Astrocyte (in vitro differentiated cells and primary cell): ENCODE data around the gene MLST8.

ENCODE experiments used
- CTCF ChIP-seq: IDR thresholded peaks from 2 replicates; pipeline ENCODE4 v1.5.1; 2011; ENCODE audit warnings: low read depth, mild to moderate bottlenecking, inconsistent platforms, low read length, moderate library complexity; ENCODE audit not compliant: insufficient read depth
- EZH2 ChIP-seq: IDR thresholded peaks from 2 replicates; pipeline ENCODE4 v1.6.1; 2012; ENCODE audit warnings: mild to moderate bottlenecking, low read length, inconsistent platforms; ENCODE audit not compliant: insufficient read depth

DNA sequence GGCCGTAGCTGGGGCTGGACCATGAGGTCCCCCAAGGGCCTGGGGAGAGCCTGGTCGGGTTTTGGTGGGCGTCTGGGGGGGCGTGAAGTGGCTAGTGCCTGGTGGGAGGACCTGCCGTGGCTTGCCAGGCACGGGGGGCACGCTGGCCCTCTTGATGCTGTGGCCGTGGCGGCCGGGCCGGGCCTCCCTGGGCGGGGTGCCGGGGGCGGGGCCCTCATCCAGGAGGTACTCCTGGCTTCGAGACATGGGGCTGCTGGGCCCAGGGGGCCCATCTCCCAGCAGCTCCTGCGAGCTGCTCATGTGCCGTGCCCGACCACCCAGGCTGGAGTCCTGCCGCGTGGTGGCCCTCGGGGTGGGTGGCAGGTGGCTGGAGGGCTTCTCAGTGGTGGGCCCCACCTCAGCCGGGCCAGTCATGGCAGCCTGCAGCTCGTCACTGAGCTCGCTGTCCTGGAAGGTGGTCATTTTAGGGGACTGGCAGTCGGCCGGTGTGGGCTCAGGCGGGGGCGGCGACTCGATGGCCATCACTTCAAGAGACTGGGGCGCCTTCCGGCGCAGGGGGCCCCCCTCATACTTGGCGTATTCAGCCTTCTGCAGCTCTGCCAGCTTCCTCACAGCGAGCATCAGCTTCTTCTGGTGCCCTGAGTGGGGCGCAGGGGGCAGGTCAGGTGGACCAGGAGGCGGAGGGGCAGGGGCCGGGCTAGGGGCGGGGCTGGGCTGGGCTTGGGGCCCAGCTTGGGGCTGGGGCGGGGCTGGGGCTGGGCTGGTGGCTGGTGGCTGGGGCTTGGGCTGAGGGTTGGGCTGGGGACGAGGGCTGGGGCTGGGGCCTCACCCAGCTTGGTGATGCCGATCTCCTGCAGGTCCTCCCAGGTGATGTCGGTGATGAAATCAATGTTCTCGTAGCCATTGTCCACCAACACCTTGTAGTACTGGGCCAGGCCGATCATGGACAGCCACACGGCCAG, 24.0 kb upstream of the MLST8 start:
- no peak for TF ChIP-seq CTCF
- TF ChIP-seq EZH2, result no peak
